Measurements from ENCODE around the gene PAPPA2.
"Not testable (repeated sequence)": the region's sequence is repeated elsewhere in the genome, so short reads cannot be mapped to it uniquely, and the experiment has no call there.

Gene PAPPA2

GRCh38 chr1:176699821-176700220 lies 236.8 kb downstream of the PAPPA2 start:
- DNase-seq: no peak

GRCh38 chr1:176701151-176701866 lies 238.3 kb downstream of the PAPPA2 start:
- DNase-seq: no peak

- DNase-seq: no peak
These were observed 239.9 kb downstream of the PAPPA2 start for GRCh38 chr1:176702901-176703300.

GRCh38 chr1:176705585-176705984 lies 242.6 kb downstream of the PAPPA2 start:
- DNase-seq: no peak

- no peak for DNase-seq
These were observed 254.2 kb downstream of the PAPPA2 start for GRCh38 chr1:176717066-176717750.

GRCh38 chr1:176719447-176719846 lies 256.5 kb downstream of the PAPPA2 start:
- DNase-seq: no peak

GRCh38 chr1:176720838-176721237 lies 257.9 kb downstream of the PAPPA2 start:
- DNase-seq: no peak

- no peak for DNase-seq
These were observed 270.7 kb downstream of the PAPPA2 start for GRCh38 chr1:176733661-176734060.

GRCh38 chr1:176735201-176735600 lies 272.2 kb downstream of the PAPPA2 start:
- DNase-seq: no peak

- DNase-seq: no peak
These were observed 273.0 kb downstream of the PAPPA2 start for GRCh38 chr1:176736015-176736414.

GRCh38 chr1:176741181-176741580 lies 278.2 kb downstream of the PAPPA2 start:
- DNase-seq: no peak

GRCh38 chr1:176742322-176742721 lies 279.3 kb downstream of the PAPPA2 start:
- DNase-seq: no peak

- no peak for DNase-seq
These were observed 281.2 kb downstream of the PAPPA2 start for GRCh38 chr1:176744142-176744541.

GRCh38 chr1:176745945-176746344 lies 283.0 kb downstream of the PAPPA2 start:
- DNase-seq: no peak

- DNase-seq: no peak
These were observed 289.5 kb downstream of the PAPPA2 start for GRCh38 chr1:176752505-176752904.

GRCh38 chr1:176754676-176755075 lies 291.7 kb downstream of the PAPPA2 start:
- no peak for DNase-seq

- DNase-seq: not testable (repeated sequence)
These were observed 293.8 kb downstream of the PAPPA2 start for GRCh38 chr1:176756817-176757216.

- DNase-seq: no peak
These were observed 302.6 kb downstream of the PAPPA2 start for GRCh38 chr1:176765608-176766007.

GRCh38 chr1:176766779-176767178 lies 303.8 kb downstream of the PAPPA2 start:
- no peak for DNase-seq

GRCh38 chr1:176767714-176768136 lies 304.8 kb downstream of the PAPPA2 start:
- no peak for DNase-seq

GRCh38 chr1:176768532-176768931 lies 305.6 kb downstream of the PAPPA2 start:
- no peak for DNase-seq

GRCh38 chr1:176770066-176770465 lies 307.1 kb downstream of the PAPPA2 start:
- DNase-seq: no peak

GRCh38 chr1:176773038-176773437 lies 310.1 kb downstream of the PAPPA2 start:
- DNase-seq: no peak

- no peak for DNase-seq
These were observed 311.2 kb downstream of the PAPPA2 start for GRCh38 chr1:176774224-176774623.

- DNase-seq: no peak
These were observed 312.4 kb downstream of the PAPPA2 start for GRCh38 chr1:176775378-176775777.
